ENCODE measurements around the gene ADAMTS5.

The ADAMTS5 gene

DNA sequence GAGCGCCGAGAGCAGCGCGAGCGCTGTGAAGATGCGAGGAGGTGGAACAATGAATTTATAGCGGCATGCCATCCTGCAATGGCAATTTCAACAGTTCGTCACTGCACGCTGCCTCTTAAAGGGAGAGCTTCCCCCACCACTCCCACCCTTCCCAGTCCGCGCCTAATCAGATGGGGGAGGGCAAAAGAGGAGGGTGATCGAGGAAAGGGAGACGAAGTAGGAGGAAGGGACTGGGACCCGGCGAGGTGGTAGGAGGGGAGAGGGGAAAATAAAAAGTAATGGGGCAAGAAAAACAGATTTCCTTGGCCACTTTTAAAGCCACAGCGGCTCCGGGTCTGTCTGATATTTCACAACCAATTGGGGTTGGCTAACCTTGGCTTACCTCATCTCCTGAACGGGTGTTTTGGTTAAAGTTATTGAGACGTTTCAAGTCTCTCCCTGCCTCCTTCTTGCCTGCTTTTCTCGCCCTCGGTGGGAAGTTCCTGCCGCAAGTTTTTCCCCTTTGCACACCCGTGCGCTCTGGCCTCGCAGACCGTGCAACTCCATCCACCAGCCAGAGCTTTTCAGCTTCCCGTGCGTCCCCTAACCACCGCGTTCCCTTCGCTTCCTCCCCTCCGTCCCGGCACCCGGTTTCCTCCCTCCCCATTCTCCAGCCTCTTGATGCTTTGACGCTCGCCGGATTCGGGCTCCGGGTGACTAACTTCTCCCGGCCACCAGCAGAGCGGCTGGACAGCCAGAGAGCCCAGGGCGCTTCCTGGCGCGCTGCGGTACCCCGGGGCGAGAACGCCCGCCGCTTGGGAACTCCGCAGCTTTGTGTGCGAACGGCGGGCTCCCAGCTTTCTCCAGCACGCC lies at the start of gene ADAMTS5:
TSS of gene ADAMTS5 (minus strand) at position 27 of the 852 bp plus-strand sequence. CDS start 697 bp downstream, outside the sequence.
- DNase-seq = peak; percentile 54

DNA sequence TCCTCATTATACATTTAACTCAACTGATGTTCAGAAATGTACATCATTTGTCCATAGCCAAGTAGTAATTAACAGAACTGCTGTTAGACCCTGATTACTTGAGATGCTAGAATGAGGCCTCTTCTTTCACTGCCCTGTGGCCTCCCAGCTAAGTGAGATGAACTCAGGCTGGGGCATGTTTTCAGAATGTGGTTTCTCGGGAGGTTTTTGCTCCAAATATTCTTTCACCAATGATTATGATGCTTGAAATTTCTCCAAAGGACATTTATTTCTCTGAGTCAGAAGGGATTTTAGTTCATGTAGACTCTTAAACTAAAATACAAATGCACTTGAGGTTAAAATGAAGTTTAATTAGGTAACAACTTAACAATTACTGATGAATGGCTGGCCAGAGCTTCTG lies 34.6 kb upstream of the ADAMTS5 start:
- no peak for DNase-seq

DNA sequence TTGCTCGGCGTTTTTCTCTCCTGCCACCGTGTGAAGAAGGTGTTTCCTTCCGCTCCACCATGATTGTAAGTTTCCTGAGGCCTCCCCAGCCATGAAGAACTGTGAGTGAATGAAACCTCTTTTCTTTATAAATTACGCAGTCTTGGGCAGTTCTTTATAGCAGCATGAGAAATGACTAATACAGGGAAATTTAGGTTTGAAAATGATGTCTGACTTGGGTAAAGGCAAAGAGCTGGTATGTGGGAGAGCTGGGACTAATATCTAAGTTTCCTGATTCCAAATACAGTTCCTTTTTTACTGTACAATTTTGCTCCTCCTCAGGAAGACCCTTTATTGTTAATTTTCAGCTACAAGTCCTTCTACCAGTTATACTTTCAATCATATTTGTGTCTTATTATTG lies 16.7 kb upstream of the ADAMTS5 start:
- no peak for DNase-seq

DNA sequence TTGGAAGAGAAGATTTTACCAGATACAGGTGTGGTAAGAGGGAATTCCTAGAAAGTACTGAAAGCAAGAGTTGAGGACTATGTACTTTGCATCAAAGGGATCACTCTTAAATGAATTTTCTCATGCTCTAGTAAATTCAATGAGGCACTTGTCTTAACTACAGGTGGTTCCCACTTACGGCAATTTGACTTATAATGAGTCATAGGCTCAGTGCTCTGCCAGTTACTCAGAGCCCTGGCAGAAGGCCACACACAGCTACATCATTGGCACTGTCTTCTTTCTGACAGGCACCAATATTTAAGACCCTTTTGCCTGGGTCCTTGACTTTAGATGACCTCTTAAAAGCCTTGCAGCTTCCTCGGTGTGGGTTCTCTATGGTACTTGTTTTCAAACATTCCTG lies 15.9 kb upstream of the ADAMTS5 start:
- DNase-seq = peak; percentile 29

- DNase-seq = no peak
These were observed 10.9 kb upstream of the ADAMTS5 start for GRCh38 chr21:26977746-26978145.

- DNase-seq = no peak
These were observed 6.3 kb upstream of the ADAMTS5 start for GRCh38 chr21:26973226-26973625.

DNA sequence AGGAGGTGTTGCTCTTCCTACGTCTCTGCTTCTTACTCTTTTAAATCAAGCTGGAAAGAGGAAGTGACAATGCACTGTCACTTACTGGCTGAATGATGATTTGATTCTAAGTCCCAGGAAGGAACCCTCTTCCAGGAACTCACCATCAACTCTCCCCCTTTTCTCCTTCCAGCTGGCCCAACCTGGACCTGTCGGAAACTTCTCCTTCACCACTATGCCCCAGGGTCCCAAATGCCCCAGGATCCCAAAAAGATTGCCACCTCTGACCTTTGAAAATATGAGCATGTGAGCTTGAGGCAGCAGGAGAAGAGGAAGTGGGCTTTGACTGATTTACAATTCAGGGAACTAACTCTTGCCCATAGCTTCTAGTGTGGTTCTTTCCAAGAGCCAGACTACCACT lies 5.3 kb upstream of the ADAMTS5 start:
- DNase-seq = no peak

DNA sequence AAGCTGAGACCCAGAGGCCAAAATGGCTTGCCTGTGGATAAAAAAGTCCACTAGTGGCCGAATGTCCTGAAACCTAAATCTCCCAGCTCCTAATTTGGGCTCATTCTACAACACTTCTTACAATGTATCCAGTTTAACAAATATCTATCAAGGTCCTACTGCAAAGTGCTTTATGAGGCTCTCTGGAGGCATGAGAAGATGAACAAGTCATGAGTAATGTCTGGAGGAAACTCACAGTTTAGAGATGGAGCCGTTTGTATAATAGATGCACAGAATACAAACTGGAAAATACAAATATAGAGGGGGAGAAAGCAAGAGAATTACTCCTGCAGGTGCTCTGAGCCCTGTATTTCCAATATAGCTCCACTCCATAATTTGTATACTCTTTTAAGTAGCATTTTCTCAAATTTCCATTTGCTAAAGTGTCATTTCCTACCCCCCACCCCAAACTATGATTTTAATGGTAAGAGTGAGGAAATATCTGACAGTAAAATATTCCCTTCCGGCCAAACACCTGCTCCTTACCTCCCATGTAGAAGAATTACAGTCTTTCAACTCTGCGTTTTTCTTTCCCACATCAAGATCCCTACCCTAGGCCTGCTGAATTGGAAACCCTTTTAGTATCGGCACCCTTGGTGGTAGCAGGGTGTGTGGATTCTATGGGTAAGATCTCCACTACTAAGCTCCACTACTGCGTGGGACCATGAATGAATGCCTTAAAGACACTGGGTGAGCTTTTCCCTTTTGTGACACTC lies 3.3 kb upstream of the ADAMTS5 start:
- DNase-seq = no peak

- peak; percentile 19 for DNase-seq
These were observed 233 bp downstream of the ADAMTS5 start for GRCh38 chr21:26966649-26967061.

- DNase-seq = peak; percentile 36
These were observed 844 bp downstream of the ADAMTS5 start for GRCh38 chr21:26965907-26966581.

DNA sequence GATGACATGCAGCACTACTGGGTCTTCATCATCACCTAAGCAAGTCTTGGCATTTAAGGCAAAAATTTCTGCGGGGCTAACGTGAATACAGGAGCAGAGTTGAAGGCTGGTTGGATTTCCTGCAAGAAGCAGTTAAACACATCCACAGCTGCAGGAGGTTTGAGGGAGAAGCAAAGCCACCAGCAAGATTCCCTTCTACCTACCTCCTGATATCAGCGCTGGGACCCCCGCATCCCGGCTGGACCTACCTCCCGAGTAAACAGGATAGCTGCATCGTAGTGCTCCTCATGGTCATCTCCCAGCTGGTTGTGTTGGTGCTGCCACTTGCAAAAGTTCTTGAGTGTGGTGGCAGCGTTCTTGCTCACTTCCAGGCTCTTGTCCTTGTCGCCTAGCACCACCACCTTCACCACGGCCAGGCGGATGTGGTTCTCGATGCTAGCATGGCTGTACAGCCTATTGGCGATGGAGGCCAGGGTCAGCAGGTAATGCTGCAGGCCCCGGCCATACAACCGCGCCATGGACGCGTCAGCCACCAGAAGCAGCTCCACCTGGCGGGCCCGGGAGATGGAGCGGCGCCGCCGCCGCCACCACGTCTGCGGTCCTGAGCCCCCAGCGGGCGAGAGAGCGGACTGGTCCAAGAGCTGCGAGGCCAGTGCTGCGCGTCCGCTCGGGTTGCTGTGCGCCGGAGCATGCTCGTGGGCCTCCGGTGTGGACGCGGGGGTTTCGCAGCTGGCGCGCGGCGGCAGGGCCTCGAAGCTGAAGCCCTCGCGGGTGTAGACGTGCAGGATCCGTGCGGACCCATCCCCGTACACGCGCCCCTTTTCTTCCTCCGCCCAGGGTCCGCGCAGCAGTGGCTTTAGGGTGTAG lies 1.6 kb downstream of the ADAMTS5 start:
- no peak for DNase-seq

GRCh38 chr21:26964170-26964778 lies 2.6 kb downstream of the ADAMTS5 start:
- DNase-seq = no peak

DNA sequence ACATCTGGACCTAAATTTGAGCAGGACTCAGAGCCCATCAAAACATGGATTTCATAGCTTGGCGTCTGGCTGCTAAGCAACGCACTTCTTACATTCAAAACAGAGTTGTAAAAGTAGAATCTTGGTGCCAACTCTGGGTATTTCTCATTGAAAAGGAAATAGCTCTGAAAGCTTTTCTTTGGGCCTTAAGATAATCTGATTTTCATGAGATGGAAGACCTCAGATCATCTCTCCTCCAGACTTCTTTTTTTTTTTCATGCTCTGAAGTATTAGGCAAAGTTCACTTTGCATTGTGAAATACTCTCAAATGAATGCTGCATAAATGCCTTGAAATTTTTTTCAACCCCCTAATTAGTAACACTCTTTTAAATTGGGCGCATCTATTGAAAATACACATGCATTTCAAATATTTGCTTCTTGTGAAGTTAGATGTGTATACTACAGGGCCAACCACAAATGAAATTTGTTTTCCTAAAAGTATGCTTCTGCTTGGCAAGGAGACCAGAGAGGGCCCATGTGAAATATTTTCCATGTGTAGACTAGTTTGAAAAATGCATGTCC lies 4.2 kb downstream of the ADAMTS5 start:
- no peak for DNase-seq

DNA sequence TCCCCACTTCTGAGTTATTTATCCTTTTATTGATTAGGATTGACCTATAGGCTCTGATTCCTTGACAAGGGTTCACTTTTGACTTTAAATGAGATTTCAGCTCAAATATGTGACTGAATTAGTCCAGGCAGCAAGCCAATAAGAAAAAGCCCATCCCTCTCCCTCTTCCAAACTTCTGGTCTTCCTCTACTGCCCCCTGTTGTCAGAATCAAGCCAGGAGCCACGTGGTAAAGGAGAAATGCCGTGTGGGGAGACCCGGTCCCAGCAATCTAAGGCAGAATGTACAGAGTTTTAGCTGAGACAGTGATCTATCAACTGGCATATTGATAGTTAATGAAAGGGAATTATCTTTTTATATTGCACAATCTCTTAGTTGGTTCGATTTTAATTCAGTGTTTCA lies 5.2 kb downstream of the ADAMTS5 start:
- DNase-seq = no peak

DNA sequence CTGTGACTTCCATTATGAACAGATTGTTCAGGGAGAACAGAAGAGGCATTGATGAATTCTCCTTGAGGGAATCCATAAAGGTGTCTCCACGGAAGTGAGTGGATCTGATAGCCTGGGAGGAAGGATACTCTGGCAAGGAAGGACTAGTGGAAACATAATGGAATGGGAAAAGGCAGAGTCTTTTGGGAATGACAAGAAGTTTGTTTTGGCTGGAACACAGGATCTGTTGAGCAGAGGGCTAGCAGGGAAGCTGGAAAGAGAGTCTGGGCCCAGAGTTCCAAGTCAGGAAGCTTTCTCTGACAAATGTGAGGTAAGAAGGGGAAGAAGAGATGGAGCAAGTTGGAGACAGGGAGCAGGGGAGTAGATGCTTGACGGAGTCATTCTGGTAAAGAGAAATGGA lies 8.1 kb downstream of the ADAMTS5 start:
- DNase-seq = no peak

DNA sequence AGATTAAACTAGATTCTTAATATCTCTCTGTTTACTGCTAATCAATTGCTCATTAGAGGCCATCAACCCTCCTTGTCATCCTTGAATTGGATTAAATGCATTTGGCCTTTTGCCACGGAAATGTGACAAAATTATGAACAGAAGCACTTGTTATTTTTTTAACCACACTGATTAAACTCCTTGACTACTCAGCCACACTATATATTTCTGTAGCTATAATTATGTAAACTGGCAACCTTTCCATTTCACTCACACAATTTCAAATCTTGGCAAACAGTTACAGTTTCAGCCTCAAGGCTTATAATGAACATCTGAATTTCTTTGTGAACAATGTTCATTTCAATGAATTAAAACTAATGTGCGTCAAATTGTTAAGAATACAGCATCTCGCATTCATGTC lies 10.1 kb downstream of the ADAMTS5 start:
- DNase-seq = no peak

GRCh38 chr21:26956216-26956615 lies 10.7 kb downstream of the ADAMTS5 start:
- no peak for DNase-seq

DNA sequence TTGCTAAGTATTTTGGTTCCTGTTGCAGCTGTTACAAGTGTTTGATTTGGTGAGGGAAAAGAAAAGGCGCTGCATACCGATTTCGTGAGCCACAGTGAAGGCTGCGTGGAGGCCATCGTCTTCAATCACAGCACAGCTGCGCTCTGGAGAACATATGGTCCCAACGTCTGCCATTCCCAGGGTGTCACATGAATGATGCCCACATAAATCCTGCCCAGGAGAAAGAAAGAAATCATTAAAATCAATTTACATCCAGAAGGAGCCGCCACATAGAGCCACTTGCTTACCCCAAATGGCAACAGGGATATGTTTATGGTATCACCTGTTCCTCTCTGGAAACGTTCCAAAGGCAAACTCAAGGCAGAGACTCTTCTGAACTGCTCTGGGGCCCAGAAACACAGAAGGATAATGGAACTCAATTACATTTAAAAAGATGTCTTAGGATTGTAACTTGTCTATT lies 12.2 kb downstream of the ADAMTS5 start:
- peak; percentile 99 for DNase-seq

- no peak for DNase-seq
These were observed 14.4 kb downstream of the ADAMTS5 start for GRCh38 chr21:26952374-26953066.

- DNase-seq = no peak
These were observed 17.1 kb downstream of the ADAMTS5 start for GRCh38 chr21:26949830-26950229.

- peak; percentile 41 for DNase-seq
These were observed 18.7 kb downstream of the ADAMTS5 start for GRCh38 chr21:26948194-26948593.
